CD8-positive, alpha-beta memory T cell (primary cell): Measurements from ENCODE around the gene PIK3R3. TPM values are rescaled to one million over a fixed set of nuclear protein-coding genes. Genes with fewer than 3 reads are reported as not detected.

Experiments
- CTCF ChIA-PET: fragments of 350-600 bp; sonication (Branson Sonifier 250); formaldehyde crosslinking; loops from one replicate; lab custom pipeline; 2021; ENCODE audit warnings: antibody characterized with exemption; lab: Charles Lee
- POLR2A ChIA-PET: fragments of 350-600 bp; sonication (Branson Sonifier 250); formaldehyde crosslinking; loops from one replicate; lab custom pipeline; 2021; ENCODE audit warnings: antibody characterized with exemption; lab: Charles Lee
- DNase-seq, 5 donors: peaks; one replicate each; pipeline versions ENCODE4 v3.0.0 to v3.0.0-alpha.2; 2020 to 2022; ENCODE audit warnings: mixed read lengths in 1 of 5
- H3K27ac ChIP-seq: one replicate; pipeline ENCODE4 v1.7.0; 2013; ENCODE audit warnings: low read depth, mild to moderate bottlenecking, low read length, moderate library complexity
- H3K27me3 ChIP-seq: 2 replicates; pipeline ENCODE4 v1.7.0; 2013; ENCODE audit warnings: low read length, mild to moderate bottlenecking; ENCODE audit not compliant: insufficient read depth, poor library complexity, severe bottlenecking
- H3K36me3 ChIP-seq: 2 replicates; pipeline ENCODE4 v1.7.0; 2013; ENCODE audit warnings: mild to moderate bottlenecking, low read length, moderate library complexity; ENCODE audit not compliant: insufficient read depth
- H3K4me1 ChIP-seq: 2 replicates; pipeline ENCODE4 v1.7.0; 2013; ENCODE audit warnings: mild to moderate bottlenecking, low read length, moderate library complexity; ENCODE audit not compliant: insufficient read depth
- H3K4me3 ChIP-seq: 2 replicates; pipeline ENCODE4 v1.7.0; 2013; ENCODE audit warnings: mild to moderate bottlenecking, low read length
- H3K9me3 ChIP-seq: 2 replicates; pipeline ENCODE4 v1.7.0; 2013; ENCODE audit warnings: mild to moderate bottlenecking, low read length
- H3K27ac Mint-ChIP-seq, 8 donors: one replicate each; pipeline ENCODE4 v1.8.0; 2020 to 2021; ENCODE audit warnings: mixed read lengths in 8 of 8, mild to moderate bottlenecking in 6 of 8, inconsistent platforms in 3 of 8, moderate library complexity in 3 of 8
- H3K27me3 Mint-ChIP-seq, 2 donors: one replicate each; pipeline ENCODE4 v1.8.0; 2020 to 2021; ENCODE audit warnings: mixed read lengths in 2 of 2, mild to moderate bottlenecking in 1 of 2, moderate library complexity in 1 of 2
- H3K36me3 Mint-ChIP-seq, 3 donors: one replicate each; pipeline ENCODE4 v1.8.0; 2020 to 2021; ENCODE audit warnings: mixed read lengths in 3 of 3, inconsistent platforms in 1 of 3, mild to moderate bottlenecking in 1 of 3
- H3K4me1 Mint-ChIP-seq, 3 donors: one replicate each; pipeline ENCODE4 v1.8.0; 2020 to 2021; ENCODE audit warnings: mixed read lengths in 3 of 3, inconsistent platforms in 1 of 3, mild to moderate bottlenecking in 1 of 3
- H3K4me3 Mint-ChIP-seq, 7 donors: one replicate each; pipeline ENCODE4 v1.8.0; 2020 to 2021; ENCODE audit warnings: mixed read lengths in 7 of 7, mild to moderate bottlenecking in 6 of 7, moderate library complexity in 4 of 7, inconsistent platforms in 2 of 7
- H3K9me3 Mint-ChIP-seq, 5 donors: one replicate each; pipeline ENCODE4 v1.8.0; 2020 to 2022; ENCODE audit warnings: mixed read lengths in 5 of 5, mild to moderate bottlenecking in 3 of 5, moderate library complexity in 2 of 5, inconsistent platforms in 1 of 5
- polyA plus RNA-seq: library from polyadenylated mRNA; unstranded; fragments of 300-500 nt; fragmentation: Illumina TruSeq; gene quantifications from one replicate; pipeline ENCODE4 v1.2.3, GENCODE V29; 2021
- total RNA-seq, 2 experiments: library from RNA; stranded (reverse); gene quantifications; one replicate each; pipeline ENCODE4 v1.2.3, GENCODE V29; 2021

The PIK3R3 gene
- total RNA-seq: 1 to 10 TPM; 4.3 to 4.7 TPM
- 3.3 TPM for polyA plus RNA-seq

GRCh38 chr1:46132529-46133180 is at the start of gene PIK3R3:
TSS of gene PIK3R3 (minus strand) at chr1:46132629. CDS start at chr1:46131952, 677 bp downstream.
- DNase-seq: peak; percentile 64 to 89 (median 86)
- Mint-ChIP-seq H3K27me3 (peaks cover 16 to 40% of the 10 kb centered on the region in 2 donors), H3K4me3 (peak within 1 kb of the TSS; percentile 94 to 100 (median 99)), H3K27ac (peak within 1 kb of the TSS; percentile 94 to 100 (median 98)), H3K36me3 (peaks cover 0 to 11% (median 2%) of the 10 kb centered on the region in 3 donors), H3K9me3 (no peaks in the 10 kb centered on the region), H3K4me1 (peaks cover 27 to 40% (median 35%) of the 10 kb centered on the region in 3 donors)
- Histone ChIP-seq H3K27ac (peak within 1 kb of the TSS; percentile 90), H3K27me3 (peaks cover 25% of the 10 kb centered on the region), H3K36me3 (no peaks in the 10 kb centered on the region), H3K4me3 (peak within 1 kb of the TSS; percentile 81), H3K4me1 (peaks cover 17% of the 10 kb centered on the region), H3K9me3 (no peaks in the 10 kb centered on the region)
- ChIA-PET CTCF (interaction anchor here (1.1 to 1.6 kb wide), 3 partner anchors 9 to 98 kb away, joined by 3 to 5 read pairs (median 3); no protein-coding TSS in a partner anchor), POLR2A (no interaction called here)

- H3K36me3 ChIP-seq: no peaks in the 10 kb centered on the region
- no peak overlapping the region for H3K27ac Mint-ChIP-seq
- no peaks in the 10 kb centered on the region for H3K9me3 ChIP-seq
- POLR2A ChIA-PET: no interaction called here
- no peak overlapping the region for H3K4me3 ChIP-seq
- H3K9me3 Mint-ChIP-seq: no peaks in the 10 kb centered on the region
- H3K36me3 Mint-ChIP-seq: no peaks in the 10 kb centered on the region
- H3K4me3 Mint-ChIP-seq: no peak overlapping the region
- no peaks in the 10 kb centered on the region for H3K27me3 Mint-ChIP-seq
- no peak overlapping the region for H3K27ac ChIP-seq
- peaks cover 8% of the 10 kb centered on the region for H3K4me1 ChIP-seq
- DNase-seq: no peak
- CTCF ChIA-PET: interaction anchor here (1.0 to 5.4 kb wide), 6 partner anchors 11 to 145 kb away, joined by 3 to 69 read pairs (median 3); no protein-coding TSS in a partner anchor
- H3K4me1 Mint-ChIP-seq: peaks cover 10 to 16% (median 14%) of the 10 kb centered on the region in 3 donors
- no peaks in the 10 kb centered on the region for H3K27me3 ChIP-seq
These were observed 49.2 kb upstream of the PIK3R3 start for GRCh38 chr1:46181343-46182260.

DNA sequence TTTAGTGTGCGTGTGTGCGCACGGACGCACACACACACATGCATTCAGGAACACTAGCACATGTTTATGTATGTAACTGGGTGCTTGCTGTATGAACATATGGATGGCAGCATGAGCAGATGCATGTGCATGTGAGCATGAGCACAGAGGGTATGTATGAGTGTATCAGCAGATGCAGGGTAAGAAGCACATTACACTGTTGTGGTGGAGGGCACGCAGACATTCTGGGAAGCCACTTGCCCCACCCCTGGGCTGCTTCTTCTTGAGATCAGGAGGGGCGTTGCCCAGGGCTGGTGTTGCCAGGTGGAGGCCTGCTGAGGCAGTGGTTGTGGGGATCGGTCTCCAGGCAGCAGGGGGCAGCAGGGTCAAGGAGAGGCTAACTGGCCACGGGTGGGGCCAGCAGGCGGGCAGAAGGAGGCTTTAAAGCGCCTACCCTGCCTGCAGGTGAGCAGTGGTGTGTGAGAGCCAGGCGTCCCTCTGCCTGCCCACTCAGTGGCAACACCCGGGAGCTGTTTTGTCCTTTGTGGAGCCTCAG is 47.7 kb upstream of the PIK3R3 start:
- Mint-ChIP-seq H3K27me3 (no peaks in the 10 kb centered on the region), H3K4me3 (no peak overlapping the region), H3K9me3 (no peaks in the 10 kb centered on the region), H3K36me3 (no peaks in the 10 kb centered on the region), H3K4me1 (peaks cover 10 to 12% (median 12%) of the 10 kb centered on the region in 3 donors), H3K27ac (no peak overlapping the region)
- Histone ChIP-seq H3K36me3 (no peaks in the 10 kb centered on the region), H3K4me1 (peaks cover 8% of the 10 kb centered on the region), H3K9me3 (no peaks in the 10 kb centered on the region), H3K4me3 (no peak overlapping the region), H3K27ac (no peak overlapping the region), H3K27me3 (no peaks in the 10 kb centered on the region)
- DNase-seq: peak in 1 of 5 donors; percentile 10
- CTCF ChIA-PET: interaction anchor here (1.0 to 5.4 kb wide), 6 partner anchors 12 to 143 kb away, joined by 3 to 69 read pairs (median 3); no protein-coding TSS in a partner anchor
- POLR2A ChIA-PET: no interaction called here

DNA sequence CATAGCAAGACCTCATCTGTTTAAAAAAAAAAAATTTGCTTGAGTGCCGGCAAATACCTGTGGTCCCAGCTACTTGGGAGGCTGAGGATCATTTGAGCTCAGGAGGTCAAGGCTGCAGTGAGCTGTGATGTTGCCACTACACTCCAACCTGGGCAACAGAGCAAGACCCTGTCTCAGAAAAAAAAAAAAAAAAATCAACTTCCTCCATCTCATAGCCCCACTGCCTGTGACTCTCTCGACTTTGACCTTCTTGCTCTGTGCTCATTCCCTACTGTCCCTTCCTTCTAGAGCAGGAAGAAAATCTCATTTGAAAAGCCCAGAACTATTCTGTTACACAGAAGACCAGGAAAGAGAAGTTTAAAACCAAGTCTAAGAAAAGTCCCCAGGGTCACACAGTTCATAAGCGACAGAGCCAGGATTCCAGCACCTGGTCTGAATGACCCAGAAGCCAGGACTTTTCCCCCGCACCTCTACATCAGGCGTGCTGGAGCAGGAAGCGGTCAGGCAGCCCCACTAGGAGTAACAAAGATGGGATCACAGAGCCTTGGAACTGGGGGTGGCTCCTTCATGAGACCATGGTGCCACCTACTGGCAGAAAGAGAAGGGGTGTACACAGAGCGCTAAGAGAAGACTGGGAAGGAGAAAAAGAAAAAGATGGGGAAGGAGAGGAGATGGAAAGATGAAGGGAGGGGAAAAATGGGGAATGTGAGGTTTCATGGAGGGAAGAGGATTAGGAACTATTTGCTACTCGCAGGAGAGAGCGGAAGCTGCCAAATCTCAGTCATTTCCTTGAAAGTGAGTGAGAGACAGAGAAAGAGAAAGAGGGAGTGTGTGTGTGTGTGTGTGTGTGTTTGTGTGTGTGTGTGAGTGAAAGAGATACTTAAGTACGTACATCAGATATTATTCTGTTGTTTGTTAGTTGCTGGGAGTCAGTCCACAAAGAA is 47.0 kb upstream of the PIK3R3 start:
- peaks cover 5 to 6% (median 5%) of the 10 kb centered on the region in 3 donors for H3K4me1 Mint-ChIP-seq
- CTCF ChIA-PET: interaction anchor here (0.6 to 5.4 kb wide), 3 partner anchors 10 to 142 kb away, joined by 3 to 69 read pairs (median 5); no protein-coding TSS in a partner anchor
- no peaks in the 10 kb centered on the region for H3K9me3 Mint-ChIP-seq
- no peaks in the 10 kb centered on the region for H3K36me3 Mint-ChIP-seq
- H3K4me3 Mint-ChIP-seq: no peak overlapping the region
- H3K27me3 ChIP-seq: no peaks in the 10 kb centered on the region
- H3K4me1 ChIP-seq: peaks cover 2% of the 10 kb centered on the region
- no peak overlapping the region for H3K4me3 ChIP-seq
- H3K27ac ChIP-seq: no peak overlapping the region
- DNase-seq: peak; percentile 42 to 76 (median 53)
- no peak overlapping the region for H3K27ac Mint-ChIP-seq
- H3K36me3 ChIP-seq: no peaks in the 10 kb centered on the region
- H3K27me3 Mint-ChIP-seq: no peaks in the 10 kb centered on the region
- no peaks in the 10 kb centered on the region for H3K9me3 ChIP-seq
- POLR2A ChIA-PET: no interaction called here

DNA sequence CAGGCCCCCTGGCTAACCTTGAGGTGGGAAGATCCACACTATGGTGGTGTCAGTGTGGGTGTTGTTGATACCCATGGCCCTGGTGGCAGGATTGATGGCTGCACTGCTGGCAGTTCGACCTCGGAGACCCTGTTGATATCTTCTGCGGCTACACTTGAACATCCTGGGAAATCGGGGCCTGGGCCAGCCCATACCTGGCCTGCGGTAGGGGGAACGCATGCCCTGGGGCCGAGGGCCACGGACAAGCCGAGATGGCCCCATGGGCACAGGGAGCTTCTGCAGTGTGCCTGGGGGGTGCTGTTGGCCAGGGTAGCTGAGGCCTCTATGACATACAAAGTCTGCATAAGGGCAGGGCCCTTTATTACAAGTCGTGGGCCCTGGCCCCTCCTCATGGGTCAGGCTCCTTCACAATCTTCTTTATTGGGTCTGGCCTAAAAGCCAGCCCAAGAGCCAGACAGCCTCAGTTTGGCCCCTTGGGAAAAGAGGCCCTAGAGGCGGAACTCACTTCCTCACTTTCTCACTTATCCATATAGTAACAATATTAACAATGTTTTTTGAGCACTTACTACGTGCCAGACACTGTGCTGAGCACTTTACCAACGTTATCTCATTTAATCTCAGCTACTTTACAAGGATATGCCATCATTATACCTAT is 43.9 kb upstream of the PIK3R3 start, which contains the start of gene P3R3URF:
Gene P3R3URF (minus strand): TSS at position 278 of the 655 bp plus-strand sequence. CDS start 17 bp downstream, at position 261.
- Mint-ChIP-seq H3K27ac (peak within 1 kb of the TSS in 1 of 8 donors; percentile 16), H3K4me3 (no peak within 1 kb of the TSS), H3K4me1 (no peaks in the 10 kb centered on the region), H3K27me3 (peaks cover 1 to 4% of the 10 kb centered on the region in 2 donors), H3K36me3 (no peaks in the 10 kb centered on the region), H3K9me3 (no peaks in the 10 kb centered on the region)
- DNase-seq: no peak
- CTCF ChIA-PET: interaction anchor here (1.4 to 2.4 kb wide), 2 partner anchors 139 to 143 kb away, joined by 3 to 7 read pairs; no protein-coding TSS in a partner anchor
- no peaks in the 10 kb centered on the region for H3K27me3 ChIP-seq
- POLR2A ChIA-PET: no interaction called here
- no peak within 1 kb of the TSS for H3K27ac ChIP-seq
- no peak within 1 kb of the TSS for H3K4me3 ChIP-seq
- H3K9me3 ChIP-seq: no peaks in the 10 kb centered on the region
- H3K36me3 ChIP-seq: no peaks in the 10 kb centered on the region
- no peaks in the 10 kb centered on the region for H3K4me1 ChIP-seq

DNA sequence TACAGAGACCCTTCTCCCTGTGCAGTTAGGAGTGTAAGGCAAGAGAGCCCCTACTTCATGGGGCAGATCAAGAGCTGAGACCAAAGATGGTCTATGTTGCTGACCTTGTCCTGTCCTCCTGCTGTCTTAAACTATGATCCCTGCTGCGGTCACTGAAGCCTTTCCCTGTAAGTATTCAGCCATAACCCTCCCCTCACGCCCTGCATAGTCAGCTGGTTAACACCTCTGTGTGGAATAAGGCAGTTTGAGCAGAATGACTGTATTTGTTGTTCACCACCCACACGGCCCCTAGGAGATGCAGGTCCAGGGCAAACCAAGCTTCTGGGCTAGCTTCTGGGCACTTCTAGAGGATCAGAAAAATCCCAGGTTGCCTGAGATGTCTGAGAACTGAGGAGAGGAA is 42.8 kb upstream of the PIK3R3 start:
- ChIA-PET POLR2A (no interaction called here), CTCF (interaction anchor here (1.4 to 2.4 kb wide), 2 partner anchors 138 to 142 kb away, joined by 3 to 7 read pairs; no protein-coding TSS in a partner anchor)
- Mint-ChIP-seq H3K4me1 (no peaks in the 10 kb centered on the region), H3K9me3 (no peaks in the 10 kb centered on the region), H3K4me3 (no peak overlapping the region), H3K27ac (no peak overlapping the region), H3K36me3 (no peaks in the 10 kb centered on the region), H3K27me3 (peaks cover 1 to 12% of the 10 kb centered on the region in 2 donors)
- no peak for DNase-seq
- Histone ChIP-seq H3K36me3 (no peaks in the 10 kb centered on the region), H3K4me3 (no peak overlapping the region), H3K27me3 (no peaks in the 10 kb centered on the region), H3K4me1 (no peaks in the 10 kb centered on the region), H3K9me3 (no peaks in the 10 kb centered on the region), H3K27ac (no peak overlapping the region)
